Heart left ventricle (tissue), 16 donors: ENCODE results near the gene DIRAS2. TPM values are rescaled to one million over a fixed set of nuclear protein-coding genes. Genes with fewer than 3 reads are reported as not detected.

ENCODE experiments used
- ATAC-seq, 4 donors: fragments of 200-7000 bp; cut with Tn5 transposase; one replicate each; pipeline ENCODE4 v1.9.1; 2020 to 2022; ENCODE audit warnings: moderate library complexity in 4 of 4, mild to moderate bottlenecking in 3 of 4, moderate number of reproducible peaks in 1 of 4
- DNase-seq, 5 donors: peaks; one replicate each; pipeline ENCODE4 v3.0.0-alpha.2; 2020
- H3K27ac ChIP-seq, 12 donors: fragments of 200-600 bp; sonication (generic) in 4 of 12; one replicate each; pipeline versions ENCODE4 v1.5.0 to v1.8.0; 2016 to 2022; ENCODE audit warnings: mild to moderate bottlenecking in 2 of 12
- H3K27me3 ChIP-seq, 9 donors: fragments of 200-600 bp; sonication (generic) in 2 of 9; one replicate each; pipeline versions ENCODE4 v1.5.1 to v1.8.0; 2016 to 2022; ENCODE audit warnings: mild to moderate bottlenecking in 3 of 9
- H3K36me3 ChIP-seq, 9 donors: fragments of 200-600 bp; sonication (generic) in 2 of 9; one replicate each; pipeline versions ENCODE4 v1.5.0 to v1.8.0; 2018 to 2022; ENCODE audit warnings: mild to moderate bottlenecking in 2 of 9
- H3K4me1 ChIP-seq, 12 donors: fragments of 200-600 bp; sonication (generic) in 4 of 12; one replicate each; pipeline versions ENCODE4 v1.5.0 to v1.8.0; 2016 to 2022; ENCODE audit warnings: mild to moderate bottlenecking in 3 of 12
- H3K4me3 ChIP-seq, 12 donors: fragments of 200-600 bp; sonication (generic) in 4 of 12; one replicate each; pipeline versions ENCODE4 v1.5.0 to v1.8.0; 2017 to 2022; ENCODE audit warnings: mild to moderate bottlenecking in 9 of 12, moderate library complexity in 4 of 12
- H3K9me3 ChIP-seq, 12 donors: fragments of 200-600 bp; sonication (generic) in 4 of 12; one replicate each; pipeline versions ENCODE4 v1.5.0 to v1.8.0; 2016 to 2022; ENCODE audit warnings: mild to moderate bottlenecking in 1 of 12
- POLR2A ChIP-seq, 2 donors: fragments of 450-650 bp; IDR thresholded peaks; one replicate each; pipeline ENCODE4 v1.6.1; 2017; ENCODE audit warnings: antibody characterized with exemption in 2 of 2, mild to moderate bottlenecking in 2 of 2, moderate library complexity in 2 of 2
- WGBS, 4 donors: extraction: QIAGEN DNeasy Blood & Tissue Kit in 2 of 4; methylation state at CpG; one replicate each; pipeline versions ENCODE4 v1.1.5 to v1.1.7; 2013 to 2018; 5-methylcytosine and 5-hydroxymethylcytosine counted together
- intact Hi-C, 10 donors: fragments of 100-400 bp; cut with DNase I; formaldehyde crosslinking; loops; one replicate each; pipeline versions ENCODE4 v1.11.1 to v1.14.2; 2022
- polyA plus RNA-seq, 2 donors: library from polyadenylated mRNA; stranded (reverse); fragments of 200-250 nt; gene quantifications; one replicate each; pipeline ENCODE4 v1.2.3, GENCODE V29; 2013
- total RNA-seq, 9 donors: library from RNA; depleted of rRNA in 2 of 9; stranded (reverse); fragments of >200 nt in 2 of 9; fragmentation: NEBNext Ultra II Directional in 3 of 9; extraction: Animal tissue kit (Norgen Biotek cat#: 25700) in 3 of 9; gene quantifications; one replicate each; pipeline versions ENCODE4 v1.1.0 to v1.2.4, GENCODE V29; 2016 to 2023
- TF ChIP-seq, protein P1 (sequence below), 12 donors: fragments of 200-600 bp; sonication (generic) in 4 of 12; IDR thresholded peaks; one replicate each; pipeline versions ENCODE4 v1.5.0 to v1.8.0; 2018 to 2022; ENCODE audit warnings: antibody characterized with exemption in 12 of 12, mild to moderate bottlenecking in 5 of 12
- donor health status: ischemic (EF 13 %, LVEDD 7.1; RV severe dilation, severe dysfunction).
- donor health status: healthy with polysubstance abuse.
- donor health status: DM: no; HTN: yes; CAD: no.
- donor health status: DM: no; HTN: no; CAD: no.
- donor health status: ischemic (EF 25% LVEDD 6.9; RV normal size, moderate dysfunction).
- donor health status: ischemic (EF 25% LVEDD 5.7; RV mildly dilated, moderate dysfunction).
- donor health status: healthy.
- donor health status: DM: yes; HTN: yes; CAD: no.
- donor health status: ischemic (EF 35%, LVEDD 5.7; RV mildly dilated, moderate dysfunction).
- donor health status: nonischemic (EF 11% LVEDD 7.7; RV severe dilation, severe dysfunction).
- donor health status: DM: yes; HTN: yes; CAD: no.
- donor health status: PGD.
- donor health status: ischemic (EF 29% LVEDD 5.4; RV normal size, mild dysfunction).
- donor health status: nonischemic (EF 23%, LVEDD 6.1; RV moderate dilation, normal function).

DIRAS2 gene
- total and polyA plus RNA-seq, 11 donors, result 0.09 to 0.96 (median 0.15) TPM; not detected in 7

DNA sequence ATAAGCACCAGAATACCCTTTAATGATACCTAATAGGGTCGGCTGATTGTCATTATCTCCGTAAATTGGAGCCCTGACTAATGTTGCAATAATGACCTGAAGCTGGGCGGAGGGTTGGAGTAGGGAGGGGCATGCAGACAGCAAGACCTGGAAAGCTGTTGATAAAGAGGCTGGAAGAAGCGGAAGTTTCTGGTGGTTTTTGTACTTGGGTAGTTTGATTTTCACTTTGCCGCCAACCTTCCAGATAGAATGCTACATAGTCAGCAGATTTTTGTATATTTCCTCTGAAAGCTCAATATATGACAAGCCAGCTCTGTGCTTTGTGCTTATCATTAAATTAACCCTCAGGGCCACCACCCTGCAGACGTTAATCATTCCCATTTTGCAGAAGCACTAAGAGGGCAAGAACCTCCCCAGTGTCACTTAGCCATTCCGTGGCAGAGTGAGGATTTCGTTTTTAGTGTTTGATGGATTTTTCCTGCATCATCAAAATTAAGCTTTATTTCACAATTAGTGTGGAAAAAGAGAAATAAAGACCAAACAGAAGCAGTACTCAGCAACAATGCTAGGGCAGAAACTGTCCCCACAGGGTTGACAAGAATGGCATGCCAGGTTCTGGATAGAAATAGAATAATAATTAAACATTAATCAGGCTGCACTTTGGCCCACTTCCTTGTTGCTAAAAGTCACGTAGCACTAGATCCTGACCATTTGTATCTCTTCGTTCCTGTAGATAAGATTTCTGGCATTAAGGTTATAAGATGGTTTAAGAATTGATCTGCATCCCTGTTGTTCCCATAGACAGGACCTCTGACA is 34.7 kb downstream of the DIRAS2 start:
- DNase-seq (no peak), ATAC-seq (no peak)
- Histone ChIP-seq H3K9me3 (no peaks in the 10 kb centered on the region), H3K27ac (no peak overlapping the region), H3K4me1 (no peaks in the 10 kb centered on the region), H3K27me3 (peaks cover 0 to 15% (median 0%) of the 10 kb centered on the region in 9 donors), H3K36me3 (no peaks in the 10 kb centered on the region), H3K4me3 (no peak overlapping the region)
- intact Hi-C loops, result no loop called here
- no peak for TF ChIP-seq POLR2A (IDR thresholded peaks at IDR 0.05)
- TF ChIP-seq, protein P1, sequence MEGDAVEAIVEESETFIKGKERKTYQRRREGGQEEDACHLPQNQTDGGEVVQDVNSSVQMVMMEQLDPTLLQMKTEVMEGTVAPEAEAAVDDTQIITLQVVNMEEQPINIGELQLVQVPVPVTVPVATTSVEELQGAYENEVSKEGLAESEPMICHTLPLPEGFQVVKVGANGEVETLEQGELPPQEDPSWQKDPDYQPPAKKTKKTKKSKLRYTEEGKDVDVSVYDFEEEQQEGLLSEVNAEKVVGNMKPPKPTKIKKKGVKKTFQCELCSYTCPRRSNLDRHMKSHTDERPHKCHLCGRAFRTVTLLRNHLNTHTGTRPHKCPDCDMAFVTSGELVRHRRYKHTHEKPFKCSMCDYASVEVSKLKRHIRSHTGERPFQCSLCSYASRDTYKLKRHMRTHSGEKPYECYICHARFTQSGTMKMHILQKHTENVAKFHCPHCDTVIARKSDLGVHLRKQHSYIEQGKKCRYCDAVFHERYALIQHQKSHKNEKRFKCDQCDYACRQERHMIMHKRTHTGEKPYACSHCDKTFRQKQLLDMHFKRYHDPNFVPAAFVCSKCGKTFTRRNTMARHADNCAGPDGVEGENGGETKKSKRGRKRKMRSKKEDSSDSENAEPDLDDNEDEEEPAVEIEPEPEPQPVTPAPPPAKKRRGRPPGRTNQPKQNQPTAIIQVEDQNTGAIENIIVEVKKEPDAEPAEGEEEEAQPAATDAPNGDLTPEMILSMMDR (IDR thresholded peaks at IDR 0.05), result no peak
- WGBS, 4 donors, result 52 to 62% (median 57%) methylated on average over 10 of the region's 10 CpGs

DNA sequence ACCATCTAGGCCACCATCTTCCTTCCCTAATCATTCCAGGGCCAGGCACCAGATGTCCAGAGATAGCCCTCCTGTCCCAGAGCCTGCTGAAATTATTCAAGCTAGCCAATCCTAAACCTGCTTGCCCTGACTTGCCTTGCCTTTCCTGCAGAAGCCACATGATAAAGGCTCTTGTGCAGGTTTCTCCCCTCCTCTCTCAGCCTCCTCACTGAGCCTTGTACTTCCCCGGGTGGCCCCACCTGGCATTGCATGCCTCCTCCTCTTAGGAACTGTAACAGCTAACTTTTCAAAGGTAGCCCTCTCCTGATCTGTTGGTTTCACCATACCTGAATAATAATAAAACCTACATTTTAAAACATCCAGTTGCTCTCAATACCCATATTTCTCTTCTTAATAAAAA is 42.6 kb downstream of the DIRAS2 start:
- 52 to 67% (median 60%) methylated on average over 1 of the region's 1 CpG for WGBS, 4 donors
- H3K36me3 ChIP-seq, result no peaks in the 10 kb centered on the region
- no peak for ATAC-seq
- DNase-seq, result no peak
- no peak for TF ChIP-seq POLR2A (IDR thresholded peaks at IDR 0.05)
- TF ChIP-seq, protein P1 (IDR thresholded peaks at IDR 0.05), result no peak
- no peak overlapping the region for H3K27ac ChIP-seq
- H3K27me3 ChIP-seq, result peaks cover 0 to 25% (median 0%) of the 10 kb centered on the region in 9 donors
- H3K4me1 ChIP-seq, result no peaks in the 10 kb centered on the region
- intact Hi-C loops, result no loop called here
- peaks cover 0 to under 1% (median 0%) of the 10 kb centered on the region in 12 donors for H3K9me3 ChIP-seq
- H3K4me3 ChIP-seq, result no peak overlapping the region

DNA sequence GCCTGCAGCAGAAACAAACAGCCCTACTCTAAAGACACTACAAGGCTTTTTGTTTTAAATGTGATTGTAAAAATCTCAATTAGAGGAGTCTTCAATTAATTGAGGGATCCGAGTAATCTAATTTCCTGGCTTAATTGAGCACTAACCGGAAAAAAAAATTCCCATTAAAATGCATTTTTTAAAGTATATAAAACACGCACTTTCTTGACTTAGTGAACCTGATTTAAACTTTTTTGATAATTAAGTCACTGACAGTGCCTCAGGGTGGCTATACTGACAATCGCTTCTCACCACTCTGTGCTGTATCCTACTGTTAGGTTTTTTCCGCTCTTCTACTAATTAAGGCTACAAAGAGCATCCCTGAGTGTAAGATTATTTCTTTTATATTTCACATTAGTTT is 44.4 kb downstream of the DIRAS2 start:
- Histone ChIP-seq H3K4me1 (no peaks in the 10 kb centered on the region), H3K36me3 (no peaks in the 10 kb centered on the region), H3K4me3 (no peak overlapping the region), H3K9me3 (peaks cover 0 to 9% (median 0%) of the 10 kb centered on the region in 12 donors), H3K27ac (no peak overlapping the region), H3K27me3 (peaks cover 0 to 20% (median 0%) of the 10 kb centered on the region in 9 donors)
- ATAC-seq (no peak), DNase-seq (no peak)
- TF ChIP-seq, protein P1 (IDR thresholded peaks at IDR 0.05), result no peak
- no peak for TF ChIP-seq POLR2A (IDR thresholded peaks at IDR 0.05)
- intact Hi-C loops, result no loop called here
- WGBS, 4 donors, result 90 to 93% (median 90%) methylated on average over 5 of the region's 5 CpGs

DNA sequence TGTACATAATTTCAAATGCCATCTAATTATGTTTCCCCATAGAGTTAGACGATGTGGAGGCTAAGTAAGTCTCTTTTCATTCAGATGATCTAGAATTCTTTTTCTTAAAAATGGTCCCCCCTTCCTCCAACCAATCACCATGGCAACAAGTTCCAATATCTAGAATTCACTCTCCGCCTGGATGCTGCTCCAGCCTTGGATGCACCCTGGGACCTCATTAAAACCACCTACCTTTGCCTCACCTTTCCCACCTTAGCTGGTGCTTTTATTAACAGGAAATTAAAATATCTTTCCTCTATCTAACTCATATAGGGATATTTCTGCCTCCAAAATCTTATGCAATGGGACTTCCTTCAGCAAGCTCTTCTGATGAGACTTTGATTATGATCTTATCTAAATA is 49.0 kb downstream of the DIRAS2 start:
- TF ChIP-seq, protein P1 (IDR thresholded peaks at IDR 0.05), result no peak
- no peak for TF ChIP-seq POLR2A (IDR thresholded peaks at IDR 0.05)
- intact Hi-C loops, result no loop called here
- peaks cover 0 to 9% (median 0%) of the 10 kb centered on the region in 12 donors for H3K9me3 ChIP-seq
- no peaks in the 10 kb centered on the region for H3K36me3 ChIP-seq
- H3K4me1 ChIP-seq, result no peaks in the 10 kb centered on the region
- H3K27me3 ChIP-seq, result peaks cover 0 to 7% (median 0%) of the 10 kb centered on the region in 9 donors
- no peak overlapping the region for H3K27ac ChIP-seq
- WGBS, 4 donors, result 41 to 69% (median 61%) methylated on average over 2 of the region's 2 CpGs
- DNase-seq (no peak), ATAC-seq (no peak)
- no peak overlapping the region for H3K4me3 ChIP-seq
